ENCODE data around the gene EVPL. TPM values are rescaled to one million over a fixed set of nuclear protein-coding genes. Genes with fewer than 3 reads are reported as not detected.
A peak's percentile ranks its signal among the peaks of the same experiment; 100 is the strongest.
"Not testable (repeated sequence)": the region's sequence is repeated elsewhere in the genome, so short reads cannot be mapped to it uniquely, and the experiment has no call there.

Gene EVPL
- total RNA-seq, 1 donor from 2014 or later: 46.8 TPM

DNA sequence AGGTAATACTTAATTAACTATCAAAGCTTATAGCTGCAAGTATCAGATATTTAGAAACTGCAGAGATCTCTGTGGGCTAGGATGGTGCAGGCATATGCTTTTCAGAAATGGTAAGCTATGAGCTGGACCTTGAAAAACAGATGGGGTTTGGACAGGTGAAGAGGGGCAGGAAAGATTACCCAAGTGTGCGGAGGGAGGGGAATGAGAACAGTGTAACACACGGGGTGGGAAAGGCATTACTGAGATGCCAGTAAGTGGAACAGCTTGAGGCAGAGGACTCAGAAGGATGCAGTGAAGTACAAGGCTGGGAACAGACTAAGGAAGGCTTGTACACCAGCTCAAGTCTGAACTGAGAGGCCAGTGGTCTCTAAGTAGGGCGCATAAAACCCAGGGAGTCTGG is 22.1 kb upstream of the EVPL start:
- Histone ChIP-seq H3K27ac (peak overlapping the region; percentile 80), H3K36me3 (peaks cover 94% of the 10 kb centered on the region), H3K4me1 (peaks cover 15% of the 10 kb centered on the region), H3K4me3 (no peak overlapping the region), H3K9me3 (no peaks in the 10 kb centered on the region), H3K27me3 (no peaks in the 10 kb centered on the region)
- peak; percentile 14 for ATAC-seq
- TF ChIP-seq, protein P1, sequence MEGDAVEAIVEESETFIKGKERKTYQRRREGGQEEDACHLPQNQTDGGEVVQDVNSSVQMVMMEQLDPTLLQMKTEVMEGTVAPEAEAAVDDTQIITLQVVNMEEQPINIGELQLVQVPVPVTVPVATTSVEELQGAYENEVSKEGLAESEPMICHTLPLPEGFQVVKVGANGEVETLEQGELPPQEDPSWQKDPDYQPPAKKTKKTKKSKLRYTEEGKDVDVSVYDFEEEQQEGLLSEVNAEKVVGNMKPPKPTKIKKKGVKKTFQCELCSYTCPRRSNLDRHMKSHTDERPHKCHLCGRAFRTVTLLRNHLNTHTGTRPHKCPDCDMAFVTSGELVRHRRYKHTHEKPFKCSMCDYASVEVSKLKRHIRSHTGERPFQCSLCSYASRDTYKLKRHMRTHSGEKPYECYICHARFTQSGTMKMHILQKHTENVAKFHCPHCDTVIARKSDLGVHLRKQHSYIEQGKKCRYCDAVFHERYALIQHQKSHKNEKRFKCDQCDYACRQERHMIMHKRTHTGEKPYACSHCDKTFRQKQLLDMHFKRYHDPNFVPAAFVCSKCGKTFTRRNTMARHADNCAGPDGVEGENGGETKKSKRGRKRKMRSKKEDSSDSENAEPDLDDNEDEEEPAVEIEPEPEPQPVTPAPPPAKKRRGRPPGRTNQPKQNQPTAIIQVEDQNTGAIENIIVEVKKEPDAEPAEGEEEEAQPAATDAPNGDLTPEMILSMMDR (IDR thresholded peaks at IDR 0.05): no peak
- DNase-seq: no peak
- intact Hi-C loops (cut with DNase I): no loop called here

DNA sequence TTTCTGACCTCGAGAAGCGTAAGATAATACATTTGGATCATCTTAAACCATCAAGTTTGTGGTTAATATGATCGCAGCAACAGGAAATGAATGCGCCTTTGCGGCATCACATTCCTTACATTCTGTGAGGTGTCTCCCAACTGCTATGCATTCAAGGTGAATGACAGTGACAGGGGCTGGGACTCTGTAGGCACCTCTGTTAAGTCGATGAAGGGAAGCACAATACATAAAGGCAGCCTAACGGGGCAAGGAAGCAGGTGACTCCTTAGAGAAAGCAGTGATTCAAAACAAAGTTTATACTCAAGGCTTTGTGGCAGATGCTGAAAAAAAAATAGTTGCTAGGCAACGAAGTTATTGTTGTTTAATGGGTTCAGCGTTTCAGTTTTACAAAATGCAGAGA is 21.6 kb upstream of the EVPL start:
- peaks cover 94% of the 10 kb centered on the region for H3K36me3 ChIP-seq
- no peak overlapping the region for H3K4me3 ChIP-seq
- intact Hi-C loops (cut with DNase I): no loop called here
- H3K27ac ChIP-seq: no peak overlapping the region
- DNase-seq (no peak), ATAC-seq (no peak)
- peaks cover 12% of the 10 kb centered on the region for H3K4me1 ChIP-seq
- no peaks in the 10 kb centered on the region for H3K27me3 ChIP-seq
- TF ChIP-seq, protein P1 (IDR thresholded peaks at IDR 0.05): no peak
- no peaks in the 10 kb centered on the region for H3K9me3 ChIP-seq

DNA sequence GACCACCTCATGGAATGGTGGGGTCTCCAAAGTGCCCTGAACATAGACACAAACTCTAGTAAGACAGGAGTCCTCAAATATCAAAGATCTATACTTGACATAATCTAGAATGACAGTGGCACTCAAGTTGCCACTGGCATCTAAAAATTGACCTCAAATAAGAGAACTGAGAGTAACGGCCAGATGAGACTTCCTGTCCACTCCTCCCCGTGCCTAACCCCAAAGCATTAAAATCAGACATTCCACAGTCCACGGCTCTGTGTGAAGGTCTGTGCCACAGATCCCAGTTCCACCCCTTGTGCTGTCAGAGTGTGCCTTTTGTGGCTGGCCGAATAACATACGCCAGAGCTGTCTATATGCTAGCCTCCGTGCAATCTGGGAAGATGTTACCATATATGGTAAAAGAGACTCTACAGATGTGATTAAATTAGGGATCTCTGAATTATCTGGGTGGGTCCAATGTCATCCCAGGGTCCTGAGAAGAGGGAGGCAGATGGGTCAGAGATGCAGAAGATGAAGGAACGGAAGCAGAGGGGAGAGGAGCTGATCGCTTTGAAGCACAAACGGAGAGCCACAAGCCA is 21.0 kb upstream of the EVPL start:
- peaks cover 11% of the 10 kb centered on the region for H3K4me1 ChIP-seq
- peaks cover 94% of the 10 kb centered on the region for H3K36me3 ChIP-seq
- intact Hi-C loops (cut with DNase I): no loop called here
- H3K27ac ChIP-seq: no peak overlapping the region
- H3K27me3 ChIP-seq: no peaks in the 10 kb centered on the region
- peak; percentile 19 for DNase-seq
- no peaks in the 10 kb centered on the region for H3K9me3 ChIP-seq
- ATAC-seq: no peak
- no peak overlapping the region for H3K4me3 ChIP-seq
- TF ChIP-seq, protein P1 (IDR thresholded peaks at IDR 0.05): no peak

DNA sequence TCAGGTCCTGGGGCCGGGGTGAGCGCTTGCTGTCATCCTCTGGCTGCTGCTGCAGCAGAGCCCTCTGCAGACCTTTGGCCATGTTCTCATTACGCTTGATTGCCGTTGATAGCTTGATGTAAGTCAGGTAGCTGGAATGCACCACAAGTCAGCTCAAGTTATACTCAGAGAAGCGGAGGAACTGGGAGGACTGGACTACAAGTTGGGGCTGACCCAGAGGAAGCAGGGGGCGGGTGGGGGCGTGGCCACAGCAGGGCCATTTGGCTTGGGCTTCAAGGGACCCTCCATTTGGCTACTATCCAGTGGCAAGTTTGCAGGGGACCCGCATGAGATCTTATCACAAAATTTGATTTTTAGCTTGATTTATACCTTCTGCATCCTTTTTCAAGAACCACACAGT is 19.0 kb upstream of the EVPL start:
- Histone ChIP-seq H3K36me3 (peaks cover 100% of the 10 kb centered on the region), H3K4me3 (no peak overlapping the region), H3K27ac (no peak overlapping the region), H3K9me3 (no peaks in the 10 kb centered on the region), H3K27me3 (no peaks in the 10 kb centered on the region), H3K4me1 (peaks cover 11% of the 10 kb centered on the region)
- DNase-seq: no peak
- TF ChIP-seq, protein P1 (IDR thresholded peaks at IDR 0.05): no peak
- no peak for ATAC-seq
- intact Hi-C loops (cut with DNase I): no loop called here

DNA sequence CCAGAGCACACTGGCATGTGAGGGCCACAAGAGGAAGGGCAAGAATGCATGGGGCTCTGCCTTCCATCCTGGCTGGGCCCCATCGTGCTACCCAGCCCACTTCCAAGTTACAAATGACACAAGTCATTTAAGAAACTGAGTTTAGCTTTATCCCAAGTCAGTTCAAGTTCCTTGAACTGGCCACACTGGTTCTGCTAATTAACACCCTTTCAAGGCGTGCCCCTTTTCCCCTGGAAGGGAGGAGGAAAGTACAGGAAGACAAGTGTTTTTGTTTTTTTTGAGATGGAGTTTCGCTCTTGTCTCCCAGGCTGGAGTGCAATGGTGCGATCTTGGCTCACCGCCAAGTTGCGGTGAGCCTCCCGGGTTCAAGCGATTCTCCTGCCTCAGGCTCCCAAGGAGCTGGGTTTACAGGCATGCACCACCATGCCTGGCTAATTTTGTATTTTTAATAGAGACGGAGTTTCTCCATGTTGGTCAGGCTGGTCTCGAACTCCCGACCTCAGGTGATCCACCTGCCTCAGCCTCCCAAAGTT is 17.4 kb upstream of the EVPL start:
- H3K27me3 ChIP-seq; H3K9me3 ChIP-seq; H3K4me1 ChIP-seq; intact Hi-C loops (cut with DNase I); H3K4me3 ChIP-seq; H3K27ac ChIP-seq; ATAC-seq; DNase-seq: not testable (repeated sequence)
- H3K36me3 ChIP-seq: peaks cover 100% of the 10 kb centered on the region

DNA sequence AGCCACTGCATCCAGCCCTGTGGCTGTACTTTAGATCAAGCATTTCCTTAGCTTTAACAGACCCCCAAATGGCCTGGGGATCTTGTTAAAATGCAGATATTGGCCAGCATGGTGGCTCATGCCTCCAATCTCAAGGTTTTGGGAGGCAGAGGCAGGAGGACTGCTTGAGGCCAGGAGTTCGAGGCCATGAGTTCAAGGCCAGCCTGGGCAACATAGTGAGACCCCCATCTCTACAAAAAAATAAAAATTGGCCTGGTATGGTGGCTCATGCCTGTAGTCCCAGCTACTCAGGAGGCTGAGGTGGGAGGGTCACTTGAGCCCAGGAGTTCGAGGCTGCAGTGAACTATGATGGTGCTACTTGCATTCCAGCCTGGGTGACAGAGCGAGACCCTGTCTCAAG is 15.8 kb upstream of the EVPL start:
- H3K4me1 ChIP-seq; DNase-seq; H3K27ac ChIP-seq; intact Hi-C loops (cut with DNase I); H3K27me3 ChIP-seq; H3K9me3 ChIP-seq; H3K4me3 ChIP-seq; ATAC-seq: not testable (repeated sequence)
- peaks cover 100% of the 10 kb centered on the region for H3K36me3 ChIP-seq

DNA sequence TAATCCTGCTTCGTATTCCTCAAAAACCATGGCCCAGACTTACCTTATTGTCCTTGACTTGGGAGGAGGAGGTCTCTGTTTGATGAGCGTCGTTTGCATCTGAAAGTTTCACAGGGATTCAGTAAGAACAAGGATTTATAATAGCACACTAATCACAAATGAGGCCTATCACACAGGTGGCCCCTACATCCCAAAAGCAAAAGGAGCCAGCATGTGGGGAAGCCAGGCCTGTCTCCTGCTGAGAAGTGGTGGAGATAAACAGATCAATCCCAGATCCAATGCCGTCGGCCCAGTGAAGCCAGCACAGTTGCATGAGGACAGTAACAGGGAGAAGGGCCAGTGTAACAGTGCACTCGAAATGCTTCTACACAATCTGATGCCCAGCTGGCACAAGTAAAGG is 13.3 kb upstream of the EVPL start:
- TF ChIP-seq, protein P1 (IDR thresholded peaks at IDR 0.05): no peak
- Histone ChIP-seq H3K4me3 (no peak overlapping the region), H3K4me1 (no peaks in the 10 kb centered on the region), H3K36me3 (peaks cover 77% of the 10 kb centered on the region), H3K27me3 (no peaks in the 10 kb centered on the region), H3K27ac (no peak overlapping the region), H3K9me3 (no peaks in the 10 kb centered on the region)
- DNase-seq (no peak), ATAC-seq (no peak)
- intact Hi-C loops (cut with DNase I): no loop called here
